Gastrocnemius medialis (tissue), 4 donors: Measurements from ENCODE around the gene ZNF503. TPM values are rescaled to one million over a fixed set of nuclear protein-coding genes. Genes with fewer than 3 reads are reported as not detected.

Experiments
- ATAC-seq, 2 donors: fragments of 150-250 bp; one replicate each; pipeline ENCODE4 v1.9.1; 2016
- DNase-seq, 2 donors: peaks; one replicate each; pipeline ENCODE4 v3.0.0-alpha.2; 2019
- H3K27ac ChIP-seq, 4 donors: fragments of 200-600 bp; sonication (generic); 1 replicate in 1 of 4; 2 replicates in 3 of 4; pipeline ENCODE4 v1.5.1; 2016 to 2018; ENCODE audit warnings: mild to moderate bottlenecking in 2 of 4, moderate library complexity in 1 of 4
- H3K27me3 ChIP-seq, 3 donors: fragments of 200-600 bp; sonication (generic) in 2 of 3; 1 replicate in 1 of 3; 2 replicates in 2 of 3; pipeline versions ENCODE4 v1.5.1 to v1.6.0; 2016 to 2019; ENCODE audit warnings: mild to moderate bottlenecking in 1 of 3, moderate library complexity in 1 of 3
- H3K36me3 ChIP-seq, 2 donors: fragments of 200-600 bp; sonication (generic) in 1 of 2; one replicate each; pipeline ENCODE4 v1.5.1; 2017 to 2018
- H3K4me1 ChIP-seq, 2 donors: fragments of 200-600 bp; sonication (generic) in 1 of 2; one replicate each; pipeline ENCODE4 v1.5.1; 2016 to 2017; ENCODE audit warnings: mild to moderate bottlenecking in 2 of 2
- H3K4me3 ChIP-seq, 4 donors: fragments of 200-600 bp; sonication (generic) in 3 of 4; 1 replicate in 1 of 4; 2 replicates in 3 of 4; pipeline ENCODE4 v1.5.1; 2016 to 2019; ENCODE audit warnings: mild to moderate bottlenecking in 2 of 4
- H3K9me3 ChIP-seq, 3 donors: fragments of 200-600 bp; sonication (generic) in 2 of 3; 1 replicate in 1 of 3; 2 replicates in 2 of 3; pipeline ENCODE4 v1.5.1; 2016 to 2019
- CTCF ChIP-seq, 5 experiments: fragments of 450-650 bp in 3 of 5; fragments of 200-600 bp in 2 of 5; sonication (generic) in 2 of 5; IDR thresholded peaks in 4 of 5; conservative IDR thresholded peaks in 1 of 5; 1 replicate in 4 of 5; 2 replicates in 1 of 5; pipeline ENCODE4 v1.5.1; 2016 to 2019; ENCODE audit warnings: antibody characterized with exemption in 5 of 5, mild to moderate bottlenecking in 3 of 5, moderate library complexity in 3 of 5
- POLR2A ChIP-seq, 2 donors: fragments of 450-650 bp; IDR thresholded peaks; one replicate each; pipeline ENCODE4 v1.6.1; 2017; ENCODE audit warnings: antibody characterized with exemption in 2 of 2, mild to moderate bottlenecking in 2 of 2, moderate library complexity in 2 of 2
- in situ Hi-C, 4 donors: fragments of 200-750 bp; cut with MboI; loops; one replicate each; pipeline versions ENCODE4 v1.15.0 to v1.8.0; 2017; ENCODE audit warnings: low sequenced_read_pairs in 4 of 4
- intact Hi-C: fragments of 100-400 bp; cut with DNase I; formaldehyde crosslinking; loops from one replicate; pipeline ENCODE4 v1.15.1; 2023; ENCODE audit warnings: low total_unique reads
- total RNA-seq, 4 donors: library from RNA; depleted of rRNA; stranded (reverse); fragments of >200 nt; gene quantifications; one replicate each; pipeline versions ENCODE4 v1.1.0 to v1.2.3, GENCODE V29; 2016

ZNF503 gene
- total RNA-seq, 4 donors from 2014 or later = 1.7 to 2.0 (median 1.8) TPM

- in situ Hi-C loops = no loop called here
- no peak overlapping the region for H3K27ac ChIP-seq
- intact Hi-C loops = no loop called here
- no peaks in the 10 kb centered on the region for H3K9me3 ChIP-seq
- H3K27me3 ChIP-seq = no peaks in the 10 kb centered on the region
- H3K4me3 ChIP-seq = no peak overlapping the region
- DNase-seq (no peak), ATAC-seq (no peak)
- H3K4me1 ChIP-seq = peaks cover 0 to 2% of the 10 kb centered on the region in 2 donors
- TF ChIP-seq CTCF (IDR thresholded peaks at IDR 0.05 in 4 of 5, conservative IDR thresholded peaks at IDR 0.05 in 1 of 5) (no peak), POLR2A (IDR thresholded peaks at IDR 0.05) (no peak)
- H3K36me3 ChIP-seq = no peaks in the 10 kb centered on the region
These were observed 23.9 kb upstream of the ZNF503 start for GRCh38 chr10:75425291-75426079.

- TF ChIP-seq POLR2A (IDR thresholded peaks at IDR 0.05) (no peak), CTCF (IDR thresholded peaks at IDR 0.05 in 4 of 5, conservative IDR thresholded peaks at IDR 0.05 in 1 of 5) (no peak)
- Histone ChIP-seq H3K27me3 (no peaks in the 10 kb centered on the region), H3K27ac (no peak overlapping the region), H3K4me3 (no peak overlapping the region), H3K36me3 (no peaks in the 10 kb centered on the region), H3K4me1 (no peaks in the 10 kb centered on the region), H3K9me3 (no peaks in the 10 kb centered on the region)
- ATAC-seq (no peak), DNase-seq (no peak)
- intact Hi-C loops = no loop called here
- in situ Hi-C loops = no loop called here
These were observed 23.0 kb upstream of the ZNF503 start for GRCh38 chr10:75424571-75424970.

GRCh38 chr10:75422913-75423312, 21.3 kb upstream of the ZNF503 start:
- no peak for ATAC-seq
- no peaks in the 10 kb centered on the region for H3K4me1 ChIP-seq
- no peak for DNase-seq
- TF ChIP-seq POLR2A (IDR thresholded peaks at IDR 0.05) = no peak
- no peak for TF ChIP-seq CTCF (IDR thresholded peaks at IDR 0.05 in 4 of 5, conservative IDR thresholded peaks at IDR 0.05 in 1 of 5)
- H3K27me3 ChIP-seq = no peaks in the 10 kb centered on the region
- in situ Hi-C loops (no loop called here), intact Hi-C loops (no loop called here)
- H3K27ac ChIP-seq = no peak overlapping the region
- H3K4me3 ChIP-seq = no peak overlapping the region
- no peaks in the 10 kb centered on the region for H3K9me3 ChIP-seq
- H3K36me3 ChIP-seq = no peaks in the 10 kb centered on the region

GRCh38 chr10:75418712-75419111, 17.1 kb upstream of the ZNF503 start:
- in situ Hi-C loops = no loop called here

More at GRCh38 chr10:75418712-75419111, 17.1 kb upstream of the ZNF503 start:
- Histone ChIP-seq H3K27ac (no peak overlapping the region), H3K9me3 (no peaks in the 10 kb centered on the region), H3K4me1 (no peaks in the 10 kb centered on the region), H3K4me3 (no peak overlapping the region), H3K27me3 (peaks cover 0 to 3% (median 0%) of the 10 kb centered on the region in 3 donors), H3K36me3 (no peaks in the 10 kb centered on the region)
- no peak for TF ChIP-seq CTCF (IDR thresholded peaks at IDR 0.05 in 4 of 5, conservative IDR thresholded peaks at IDR 0.05 in 1 of 5)
- no peak for TF ChIP-seq POLR2A (IDR thresholded peaks at IDR 0.05)
- intact Hi-C loops = no loop called here
- DNase-seq (no peak), ATAC-seq (no peak)
